Stimulated activated CD8-positive, alpha-beta memory T cell treated with anti-CD3 and anti-CD28 coated beads, Interleukin-15, amount 100 ng/mL, for 48 hours (primary cell): ENCODE data around the gene NUP160.
"Not testable (repeated sequence)": the region's sequence is repeated elsewhere in the genome, so short reads cannot be mapped to it uniquely, and the experiment has no call there.

Source experiments
- DNase-seq, 2 donors: peaks; one replicate each; pipeline ENCODE4 v3.0.0-alpha.2; 2020; ENCODE audit warnings: low read depth in 2 of 2

The NUP160 gene

GRCh38 chr11:47788181-47788580, 60.0 kb downstream of the NUP160 start:
- DNase-seq: no peak

- DNase-seq: no peak
These were observed 61.8 kb downstream of the NUP160 start for GRCh38 chr11:47786373-47786772.

GRCh38 chr11:47784785-47785381, 63.3 kb downstream of the NUP160 start:
- no peak for DNase-seq

- no peak for DNase-seq
These were observed 65.0 kb downstream of the NUP160 start for GRCh38 chr11:47783087-47783610.

GRCh38 chr11:47778878-47779483, 69.2 kb downstream of the NUP160 start:
- no peak for DNase-seq

- no peak for DNase-seq
These were observed 72.8 kb downstream of the NUP160 start for GRCh38 chr11:47775240-47775869.

GRCh38 chr11:47773882-47774281, 74.3 kb downstream of the NUP160 start:
- no peak for DNase-seq

- not testable (repeated sequence) for DNase-seq
These were observed 78.6 kb downstream of the NUP160 start for GRCh38 chr11:47769556-47769955.

GRCh38 chr11:47768101-47768612, 80.0 kb downstream of the NUP160 start:
- no peak for DNase-seq

- DNase-seq: peak; percentile 56 to 68
These were observed 81.5 kb downstream of the NUP160 start for GRCh38 chr11:47766509-47767227.

- no peak for DNase-seq
These were observed 83.1 kb downstream of the NUP160 start for GRCh38 chr11:47765086-47765485.

- DNase-seq: not testable (repeated sequence)
These were observed 88.9 kb downstream of the NUP160 start for GRCh38 chr11:47759291-47759690.

GRCh38 chr11:47756208-47756607, 91.9 kb downstream of the NUP160 start:
- DNase-seq: no peak

GRCh38 chr11:47750725-47751124, 97.4 kb downstream of the NUP160 start:
- DNase-seq: no peak

GRCh38 chr11:47742494-47742893, 105.7 kb downstream of the NUP160 start:
- not testable (repeated sequence) for DNase-seq

- DNase-seq: not testable (repeated sequence)
These were observed 110.3 kb downstream of the NUP160 start for GRCh38 chr11:47737817-47738216.

GRCh38 chr11:47732271-47732670, 115.9 kb downstream of the NUP160 start:
- no peak for DNase-seq

GRCh38 chr11:47731475-47731874, 116.7 kb downstream of the NUP160 start:
- DNase-seq: no peak
